ENCODE data around the gene RANBP9. TPM values are rescaled to one million over a fixed set of nuclear protein-coding genes. Genes with fewer than 3 reads are reported as not detected.

Gene RANBP9
- total RNA-seq, 1 donor: 61.4 TPM

GRCh38 chr6:13696226-13696625, 15.4 kb downstream of the RANBP9 start:
- H3K4me1 ChIP-seq (ENCODE audit: insufficient read depth, low read length): peaks cover 30% of the 10 kb centered on the region

GRCh38 chr6:13695252-13695651, 16.4 kb downstream of the RANBP9 start:
- Histone ChIP-seq H3K9me3 (ENCODE audit: low read depth, low read length) (no peaks in the 10 kb centered on the region), H3K27me3 (ENCODE audit: insufficient read depth, low read length) (no peaks in the 10 kb centered on the region), H3K4me1 (ENCODE audit: insufficient read depth, low read length) (peaks cover 29% of the 10 kb centered on the region), H3K4me3 (ENCODE audit: low read length) (no peak overlapping the region)

More at GRCh38 chr6:13696226-13696625, 15.4 kb downstream of the RANBP9 start:
- Histone ChIP-seq H3K4me3 (ENCODE audit: low read length) (no peak overlapping the region), H3K9me3 (ENCODE audit: low read depth, low read length) (no peaks in the 10 kb centered on the region), H3K27me3 (ENCODE audit: insufficient read depth, low read length) (no peaks in the 10 kb centered on the region)

- Histone ChIP-seq H3K27me3 (ENCODE audit: insufficient read depth, low read length) (no peaks in the 10 kb centered on the region), H3K4me1 (ENCODE audit: insufficient read depth, low read length) (peaks cover 28% of the 10 kb centered on the region), H3K9me3 (ENCODE audit: low read depth, low read length) (no peaks in the 10 kb centered on the region), H3K4me3 (ENCODE audit: low read length) (no peak overlapping the region)
Observed at GRCh38 chr6:13694562-13694961, 17.1 kb downstream of the RANBP9 start.

DNA sequence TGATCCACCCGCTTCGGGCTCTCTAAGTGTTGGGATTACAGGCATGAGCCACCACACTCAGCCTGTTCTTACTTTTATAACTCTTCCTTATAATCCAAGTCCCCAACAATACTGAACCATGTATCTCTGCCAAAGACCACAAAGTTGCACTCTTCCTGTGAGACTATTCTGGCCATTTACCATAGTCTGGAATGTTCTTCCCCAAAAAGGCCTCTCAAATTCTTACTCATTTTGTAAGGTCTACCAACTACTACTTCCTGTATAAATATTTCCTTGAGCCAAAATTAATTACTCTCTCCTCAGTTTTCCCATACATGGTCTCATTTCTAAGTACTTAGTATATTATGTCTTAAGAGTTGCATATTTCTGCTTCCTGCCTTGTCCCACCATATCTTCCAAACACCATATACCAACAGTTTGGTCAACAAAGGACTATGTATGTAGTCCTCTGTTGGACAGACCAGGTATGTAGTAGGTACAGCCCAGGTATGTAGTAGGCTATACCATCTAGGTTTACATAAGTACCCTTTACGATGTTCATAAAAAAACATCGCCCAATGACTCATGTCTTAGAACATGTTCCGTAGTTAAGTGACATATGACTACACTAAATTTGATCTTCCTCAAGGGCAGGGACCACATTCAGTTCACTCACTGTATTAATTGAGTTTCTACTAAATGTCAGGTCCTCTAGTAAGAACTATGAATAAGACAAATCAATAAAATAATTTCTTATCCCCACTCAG, 22.0 kb downstream of the RANBP9 start:
- Histone ChIP-seq H3K4me1 (ENCODE audit: insufficient read depth, low read length) (peaks cover 36% of the 10 kb centered on the region), H3K4me3 (ENCODE audit: low read length) (no peak overlapping the region), H3K9me3 (ENCODE audit: low read depth, low read length) (no peaks in the 10 kb centered on the region), H3K27me3 (ENCODE audit: insufficient read depth, low read length) (no peaks in the 10 kb centered on the region)

GRCh38 chr6:13688692-13689196, 22.9 kb downstream of the RANBP9 start:
- no peaks in the 10 kb centered on the region for H3K27me3 ChIP-seq (ENCODE audit: insufficient read depth, low read length)
- H3K4me3 ChIP-seq (ENCODE audit: low read length): no peak overlapping the region
- H3K4me1 ChIP-seq (ENCODE audit: insufficient read depth, low read length): peaks cover 33% of the 10 kb centered on the region
- no peaks in the 10 kb centered on the region for H3K9me3 ChIP-seq (ENCODE audit: low read depth, low read length)

DNA sequence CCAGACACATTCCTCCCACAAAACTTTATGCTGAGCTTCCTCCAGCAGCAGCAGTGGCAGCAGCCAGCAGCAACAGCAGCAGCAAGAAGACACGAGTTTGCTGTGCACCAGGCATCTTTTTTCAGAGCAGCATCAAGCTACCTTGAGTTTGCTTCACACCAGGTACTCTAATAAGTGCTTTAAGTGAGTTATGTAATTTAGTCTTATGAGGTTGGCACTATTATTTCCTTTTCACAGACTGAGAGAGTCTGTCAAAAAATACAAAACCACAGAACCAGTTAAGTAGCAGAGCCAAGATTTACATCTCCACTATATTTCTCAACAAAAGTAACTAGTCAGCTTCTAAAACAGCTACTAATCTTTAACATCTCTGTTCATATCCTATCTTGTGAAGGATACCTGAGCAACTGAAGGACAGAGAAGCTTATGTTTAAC, 23.7 kb downstream of the RANBP9 start:
- Histone ChIP-seq H3K27me3 (ENCODE audit: insufficient read depth, low read length) (no peaks in the 10 kb centered on the region), H3K9me3 (ENCODE audit: low read depth, low read length) (no peaks in the 10 kb centered on the region), H3K4me1 (ENCODE audit: insufficient read depth, low read length) (peaks cover 33% of the 10 kb centered on the region), H3K4me3 (ENCODE audit: low read length) (no peak overlapping the region)

GRCh38 chr6:13684855-13685254, 26.8 kb downstream of the RANBP9 start:
- H3K4me3 ChIP-seq (ENCODE audit: low read length): no peak overlapping the region
- H3K27me3 ChIP-seq (ENCODE audit: insufficient read depth, low read length): no peaks in the 10 kb centered on the region
- no peaks in the 10 kb centered on the region for H3K9me3 ChIP-seq (ENCODE audit: low read depth, low read length)
- peaks cover 45% of the 10 kb centered on the region for H3K4me1 ChIP-seq (ENCODE audit: insufficient read depth, low read length)

GRCh38 chr6:13683038-13683437, 28.6 kb downstream of the RANBP9 start:
- Histone ChIP-seq H3K27me3 (ENCODE audit: insufficient read depth, low read length) (no peaks in the 10 kb centered on the region), H3K4me3 (ENCODE audit: low read length) (no peak overlapping the region), H3K9me3 (ENCODE audit: low read depth, low read length) (no peaks in the 10 kb centered on the region), H3K4me1 (ENCODE audit: insufficient read depth, low read length) (peaks cover 31% of the 10 kb centered on the region)

DNA sequence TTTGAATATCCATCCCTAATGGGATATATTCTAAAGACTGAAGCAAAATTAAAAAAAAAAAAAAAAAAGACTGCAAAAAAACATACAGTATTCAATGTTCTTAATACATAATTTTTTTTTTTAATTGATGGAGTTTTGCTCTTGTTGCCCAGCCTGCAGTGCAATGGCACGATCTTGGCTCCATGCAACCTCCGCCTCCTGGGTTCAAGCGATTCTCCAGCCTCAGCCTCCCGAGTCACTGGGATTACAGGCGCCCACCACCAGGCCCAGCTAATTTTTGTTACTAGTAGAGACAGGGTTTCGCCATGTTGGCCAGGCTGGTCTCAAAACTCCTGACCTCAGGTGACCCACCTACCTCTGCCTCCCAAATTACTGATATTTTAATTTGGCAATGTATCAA, 29.3 kb downstream of the RANBP9 start:
- Histone ChIP-seq H3K4me1 (ENCODE audit: insufficient read depth, low read length) (peaks cover 29% of the 10 kb centered on the region), H3K4me3 (ENCODE audit: low read length) (no peak overlapping the region), H3K27me3 (ENCODE audit: insufficient read depth, low read length) (no peaks in the 10 kb centered on the region)

GRCh38 chr6:13681305-13682061, 30.2 kb downstream of the RANBP9 start:
- no peak overlapping the region for H3K4me3 ChIP-seq (ENCODE audit: low read length)
- peaks cover 23% of the 10 kb centered on the region for H3K4me1 ChIP-seq (ENCODE audit: insufficient read depth, low read length)
- peaks cover 8% of the 10 kb centered on the region for H3K9me3 ChIP-seq (ENCODE audit: low read depth, low read length)
- no peaks in the 10 kb centered on the region for H3K27me3 ChIP-seq (ENCODE audit: insufficient read depth, low read length)

More for the DNA sequence above, 29.3 kb downstream of the RANBP9 start:
- H3K9me3 ChIP-seq (ENCODE audit: low read depth, low read length): no peaks in the 10 kb centered on the region

DNA sequence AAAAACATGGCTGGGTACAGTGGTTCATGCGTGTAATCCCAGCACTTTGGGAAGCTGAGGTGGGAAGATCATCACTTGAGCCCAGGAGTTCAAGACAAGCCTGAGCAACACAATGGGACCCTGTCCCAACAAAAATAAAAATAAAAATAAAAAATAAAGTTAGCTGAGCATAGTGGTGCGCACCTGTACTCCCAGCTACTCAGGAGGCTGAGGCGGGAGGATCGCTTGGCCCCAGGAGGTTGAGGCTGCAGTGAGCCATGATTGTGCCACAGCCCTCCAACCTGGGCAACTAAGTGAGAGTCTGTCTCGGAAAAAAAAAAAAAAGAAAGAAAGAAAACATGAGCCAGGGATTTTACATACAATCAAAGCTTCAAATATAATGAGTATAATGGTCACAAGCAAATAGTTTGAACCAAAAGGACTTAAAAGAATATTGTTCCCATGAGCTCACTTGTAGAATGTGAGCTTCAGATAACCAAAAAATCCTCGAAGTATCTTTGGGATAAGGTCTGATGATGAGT, 31.1 kb downstream of the RANBP9 start:
- Histone ChIP-seq H3K27me3 (ENCODE audit: insufficient read depth, low read length) (no peaks in the 10 kb centered on the region), H3K4me1 (ENCODE audit: insufficient read depth, low read length) (peaks cover 20% of the 10 kb centered on the region), H3K4me3 (ENCODE audit: low read length) (no peak overlapping the region), H3K9me3 (ENCODE audit: low read depth, low read length) (peaks cover 8% of the 10 kb centered on the region)

- H3K4me1 ChIP-seq (ENCODE audit: insufficient read depth, low read length): peaks cover 20% of the 10 kb centered on the region
- H3K4me3 ChIP-seq (ENCODE audit: low read length): no peak overlapping the region
- no peaks in the 10 kb centered on the region for H3K27me3 ChIP-seq (ENCODE audit: insufficient read depth, low read length)
- H3K9me3 ChIP-seq (ENCODE audit: low read depth, low read length): peaks cover 9% of the 10 kb centered on the region
Observed at GRCh38 chr6:13679996-13680395, 31.6 kb downstream of the RANBP9 start.

GRCh38 chr6:13678255-13678983, 33.2 kb downstream of the RANBP9 start:
- no peaks in the 10 kb centered on the region for H3K27me3 ChIP-seq (ENCODE audit: insufficient read depth, low read length)
- H3K4me1 ChIP-seq (ENCODE audit: insufficient read depth, low read length): peaks cover 25% of the 10 kb centered on the region
- H3K9me3 ChIP-seq (ENCODE audit: low read depth, low read length): peaks cover 17% of the 10 kb centered on the region
- no peak overlapping the region for H3K4me3 ChIP-seq (ENCODE audit: low read length)

GRCh38 chr6:13677878-13678254, 33.8 kb downstream of the RANBP9 start:
- Histone ChIP-seq H3K27me3 (ENCODE audit: insufficient read depth, low read length) (no peaks in the 10 kb centered on the region), H3K4me3 (ENCODE audit: low read length) (no peak overlapping the region), H3K4me1 (ENCODE audit: insufficient read depth, low read length) (peaks cover 27% of the 10 kb centered on the region), H3K9me3 (ENCODE audit: low read depth, low read length) (peaks cover 17% of the 10 kb centered on the region)

Measured in mononuclear cell (primary cell).